ENCODE data around the gene FHOD3.

Gene FHOD3

GRCh38 chr18:36442717-36443116, 145.2 kb downstream of the FHOD3 start:
- H3K27me3 ChIP-seq (ENCODE audit: control insufficient read depth in 1 of 2, insufficient read depth in 2 of 2, low read length in 2 of 2): no peaks in the 10 kb centered on the region
- no peaks in the 10 kb centered on the region for H3K9me3 ChIP-seq (ENCODE audit: low read length)
- no peak overlapping the region for H3K27ac ChIP-seq (ENCODE audit: low read depth, low read length)
- peaks cover 14% of the 10 kb centered on the region for H3K4me1 ChIP-seq (ENCODE audit: insufficient read depth, low read length)
- H3K36me3 ChIP-seq (ENCODE audit: insufficient read depth, low read length): no peaks in the 10 kb centered on the region
- no peak overlapping the region for H3K4me3 ChIP-seq (ENCODE audit: low read depth in 1 of 2, low read length in 2 of 2)
- H3K9ac ChIP-seq (ENCODE audit: low read length): no peak overlapping the region

DNA sequence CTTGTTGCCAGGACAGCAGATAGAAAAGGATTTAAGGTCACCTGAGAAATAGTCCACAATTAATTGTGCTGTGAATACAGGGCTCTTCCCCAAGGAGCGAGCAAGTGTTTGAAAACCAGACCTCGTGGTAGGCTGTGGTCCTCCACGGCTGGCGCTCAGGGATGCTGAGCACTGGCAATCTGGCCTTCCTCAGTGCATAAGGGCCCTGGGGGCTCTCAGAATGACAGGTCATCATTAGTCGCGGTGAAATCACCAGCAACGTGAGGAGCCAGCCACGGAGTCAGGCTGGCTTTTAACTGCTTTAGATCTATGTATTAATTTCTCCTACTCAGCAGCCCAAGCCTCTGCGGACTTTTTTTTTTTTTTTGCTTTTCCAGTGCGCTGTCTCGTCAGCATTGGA, 148.5 kb downstream of the FHOD3 start:
- H3K9ac ChIP-seq (ENCODE audit: low read length): no peak overlapping the region
- no peak overlapping the region for H3K27ac ChIP-seq (ENCODE audit: low read depth, low read length)
- no peaks in the 10 kb centered on the region for H3K9me3 ChIP-seq (ENCODE audit: low read length)
- no peaks in the 10 kb centered on the region for H3K36me3 ChIP-seq (ENCODE audit: insufficient read depth, low read length)
- no peak overlapping the region for H3K4me3 ChIP-seq (ENCODE audit: low read depth in 1 of 2, low read length in 2 of 2)
- H3K4me1 ChIP-seq (ENCODE audit: insufficient read depth, low read length): peaks cover 7% of the 10 kb centered on the region
- no peaks in the 10 kb centered on the region for H3K27me3 ChIP-seq (ENCODE audit: control insufficient read depth in 1 of 2, insufficient read depth in 2 of 2, low read length in 2 of 2)

GRCh38 chr18:36448384-36449290, 151.1 kb downstream of the FHOD3 start:
- Histone ChIP-seq H3K4me1 (ENCODE audit: insufficient read depth, low read length) (no peaks in the 10 kb centered on the region), H3K36me3 (ENCODE audit: insufficient read depth, low read length) (no peaks in the 10 kb centered on the region), H3K4me3 (ENCODE audit: low read depth in 1 of 2, low read length in 2 of 2) (no peak overlapping the region), H3K9me3 (ENCODE audit: low read length) (no peaks in the 10 kb centered on the region), H3K27me3 (ENCODE audit: control insufficient read depth in 1 of 2, insufficient read depth in 2 of 2, low read length in 2 of 2) (no peaks in the 10 kb centered on the region), H3K9ac (ENCODE audit: low read length) (no peak overlapping the region), H3K27ac (ENCODE audit: low read depth, low read length) (no peak overlapping the region)

GRCh38 chr18:36449451-36449850, 151.9 kb downstream of the FHOD3 start:
- no peak overlapping the region for H3K27ac ChIP-seq (ENCODE audit: low read depth, low read length)

DNA sequence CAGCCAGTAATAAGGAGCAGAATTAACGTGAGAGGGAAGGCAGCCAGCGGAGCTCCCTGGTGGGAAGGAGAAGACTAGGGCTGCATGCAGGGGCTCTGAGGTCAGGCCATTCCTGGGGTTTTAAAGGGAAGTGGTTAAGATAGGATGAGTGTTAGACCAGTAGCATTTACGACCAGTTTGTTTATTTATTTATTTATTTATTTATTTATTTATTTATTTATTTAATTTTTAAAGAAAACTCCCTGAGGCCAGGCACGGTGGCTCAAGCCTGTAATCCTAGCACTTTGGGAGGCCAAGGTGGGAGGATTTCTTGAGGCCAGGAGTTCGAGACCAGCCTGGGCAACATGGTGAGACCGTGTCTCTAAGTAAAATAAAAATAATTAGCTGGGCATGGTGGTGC, 152.8 kb downstream of the FHOD3 start:
- no peak overlapping the region for H3K27ac ChIP-seq (ENCODE audit: low read depth, low read length)
- H3K9ac ChIP-seq (ENCODE audit: low read length): no peak overlapping the region
- no peaks in the 10 kb centered on the region for H3K9me3 ChIP-seq (ENCODE audit: low read length)
- H3K4me3 ChIP-seq (ENCODE audit: low read depth in 1 of 2, low read length in 2 of 2): no peak overlapping the region
- no peaks in the 10 kb centered on the region for H3K4me1 ChIP-seq (ENCODE audit: insufficient read depth, low read length)
- no peaks in the 10 kb centered on the region for H3K27me3 ChIP-seq (ENCODE audit: control insufficient read depth in 1 of 2, insufficient read depth in 2 of 2, low read length in 2 of 2)
- H3K36me3 ChIP-seq (ENCODE audit: insufficient read depth, low read length): no peaks in the 10 kb centered on the region

More at GRCh38 chr18:36449451-36449850, 151.9 kb downstream of the FHOD3 start:
- no peaks in the 10 kb centered on the region for H3K9me3 ChIP-seq (ENCODE audit: low read length)
- no peaks in the 10 kb centered on the region for H3K4me1 ChIP-seq (ENCODE audit: insufficient read depth, low read length)
- H3K4me3 ChIP-seq (ENCODE audit: low read depth in 1 of 2, low read length in 2 of 2): no peak overlapping the region
- no peaks in the 10 kb centered on the region for H3K36me3 ChIP-seq (ENCODE audit: insufficient read depth, low read length)
- no peak overlapping the region for H3K9ac ChIP-seq (ENCODE audit: low read length)
- H3K27me3 ChIP-seq (ENCODE audit: control insufficient read depth in 1 of 2, insufficient read depth in 2 of 2, low read length in 2 of 2): no peaks in the 10 kb centered on the region

GRCh38 chr18:36451454-36452251, 154.1 kb downstream of the FHOD3 start:
- Histone ChIP-seq H3K27me3 (ENCODE audit: control insufficient read depth in 1 of 2, insufficient read depth in 2 of 2, low read length in 2 of 2) (no peaks in the 10 kb centered on the region), H3K27ac (ENCODE audit: low read depth, low read length) (no peak overlapping the region), H3K4me1 (ENCODE audit: insufficient read depth, low read length) (no peaks in the 10 kb centered on the region), H3K4me3 (ENCODE audit: low read depth in 1 of 2, low read length in 2 of 2) (no peak overlapping the region), H3K36me3 (ENCODE audit: insufficient read depth, low read length) (no peaks in the 10 kb centered on the region), H3K9me3 (ENCODE audit: low read length) (no peaks in the 10 kb centered on the region), H3K9ac (ENCODE audit: low read length) (no peak overlapping the region)

- no peaks in the 10 kb centered on the region for H3K4me1 ChIP-seq (ENCODE audit: insufficient read depth, low read length)
- H3K27me3 ChIP-seq (ENCODE audit: control insufficient read depth in 1 of 2, insufficient read depth in 2 of 2, low read length in 2 of 2): no peaks in the 10 kb centered on the region
- no peak overlapping the region for H3K9ac ChIP-seq (ENCODE audit: low read length)
- no peaks in the 10 kb centered on the region for H3K9me3 ChIP-seq (ENCODE audit: low read length)
- H3K27ac ChIP-seq (ENCODE audit: low read depth, low read length): no peak overlapping the region
- no peak overlapping the region for H3K4me3 ChIP-seq (ENCODE audit: low read depth in 1 of 2, low read length in 2 of 2)
- no peaks in the 10 kb centered on the region for H3K36me3 ChIP-seq (ENCODE audit: insufficient read depth, low read length)
Measured at GRCh38 chr18:36454245-36454644, 156.7 kb downstream of the FHOD3 start.

DNA sequence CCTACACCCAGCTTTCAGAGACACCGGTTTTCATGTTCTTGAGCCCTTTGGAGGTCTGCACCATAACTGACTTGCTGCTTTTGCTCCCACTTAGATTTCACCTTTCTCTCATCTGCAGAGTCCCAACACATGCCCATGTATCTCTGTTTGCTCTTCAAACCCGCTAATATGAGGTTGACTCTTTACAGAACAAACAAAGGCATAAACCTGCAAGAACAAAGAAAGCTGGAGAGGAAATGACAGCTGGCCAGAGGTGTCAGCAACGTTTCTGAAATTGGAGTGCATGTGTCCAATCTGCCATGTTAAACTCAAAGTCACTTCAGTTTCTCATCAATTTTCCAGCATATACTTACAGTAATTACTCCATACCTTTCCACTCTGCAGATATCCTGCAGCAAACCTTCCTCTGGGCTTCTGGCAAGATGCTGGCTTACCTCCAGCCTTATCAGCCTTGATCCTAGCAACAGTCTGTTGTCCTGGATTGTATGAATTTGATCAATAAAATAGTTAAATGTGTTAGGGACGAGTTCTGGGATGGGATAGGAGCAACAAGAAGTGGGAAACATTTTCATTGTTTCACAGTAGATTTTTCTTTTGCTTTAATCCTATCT, 157.4 kb downstream of the FHOD3 start:
- H3K27me3 ChIP-seq (ENCODE audit: control insufficient read depth in 1 of 2, insufficient read depth in 2 of 2, low read length in 2 of 2): no peaks in the 10 kb centered on the region
- no peak overlapping the region for H3K9ac ChIP-seq (ENCODE audit: low read length)
- no peak overlapping the region for H3K27ac ChIP-seq (ENCODE audit: low read depth, low read length)
- H3K4me3 ChIP-seq (ENCODE audit: low read depth in 1 of 2, low read length in 2 of 2): no peak overlapping the region
- no peaks in the 10 kb centered on the region for H3K36me3 ChIP-seq (ENCODE audit: insufficient read depth, low read length)
- H3K4me1 ChIP-seq (ENCODE audit: insufficient read depth, low read length): no peaks in the 10 kb centered on the region
- H3K9me3 ChIP-seq (ENCODE audit: low read length): no peaks in the 10 kb centered on the region

DNA sequence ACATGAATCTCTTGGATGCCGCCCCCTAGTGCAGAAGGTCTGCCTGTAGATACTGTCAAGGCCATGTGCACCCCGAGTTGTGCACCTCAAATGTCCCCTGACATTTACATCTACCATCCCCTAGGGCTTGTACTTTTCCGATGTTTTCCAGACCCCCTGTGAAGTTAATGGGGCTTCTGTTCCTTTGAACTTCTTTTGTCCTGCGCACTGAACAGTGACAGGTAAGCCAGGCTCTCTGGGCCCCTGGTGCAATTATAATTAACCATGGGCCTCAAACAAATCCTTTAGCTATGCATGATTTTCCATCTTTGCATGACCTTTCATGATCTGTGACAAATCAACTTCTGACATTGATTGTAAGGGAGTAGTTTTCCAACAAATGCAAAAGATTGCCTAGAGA, 158.4 kb downstream of the FHOD3 start:
- Histone ChIP-seq H3K9me3 (ENCODE audit: low read length) (no peaks in the 10 kb centered on the region), H3K4me3 (ENCODE audit: low read depth in 1 of 2, low read length in 2 of 2) (no peak overlapping the region), H3K9ac (ENCODE audit: low read length) (no peak overlapping the region), H3K27ac (ENCODE audit: low read depth, low read length) (no peak overlapping the region), H3K36me3 (ENCODE audit: insufficient read depth, low read length) (no peaks in the 10 kb centered on the region), H3K27me3 (ENCODE audit: control insufficient read depth in 1 of 2, insufficient read depth in 2 of 2, low read length in 2 of 2) (no peaks in the 10 kb centered on the region), H3K4me1 (ENCODE audit: insufficient read depth, low read length) (no peaks in the 10 kb centered on the region)

- H3K9me3 ChIP-seq (ENCODE audit: low read length): no peaks in the 10 kb centered on the region
- H3K27ac ChIP-seq (ENCODE audit: low read depth, low read length): no peak overlapping the region
- no peaks in the 10 kb centered on the region for H3K36me3 ChIP-seq (ENCODE audit: insufficient read depth, low read length)
- H3K4me3 ChIP-seq (ENCODE audit: low read depth in 1 of 2, low read length in 2 of 2): no peak overlapping the region
- no peak overlapping the region for H3K9ac ChIP-seq (ENCODE audit: low read length)
- no peaks in the 10 kb centered on the region for H3K27me3 ChIP-seq (ENCODE audit: control insufficient read depth in 1 of 2, insufficient read depth in 2 of 2, low read length in 2 of 2)
- no peaks in the 10 kb centered on the region for H3K4me1 ChIP-seq (ENCODE audit: insufficient read depth, low read length)
Measured at GRCh38 chr18:36456622-36457021, 159.1 kb downstream of the FHOD3 start.

- Histone ChIP-seq H3K9me3 (ENCODE audit: low read length) (no peaks in the 10 kb centered on the region), H3K36me3 (ENCODE audit: insufficient read depth, low read length) (no peaks in the 10 kb centered on the region), H3K27ac (ENCODE audit: low read depth, low read length) (no peak overlapping the region), H3K4me1 (ENCODE audit: insufficient read depth, low read length) (no peaks in the 10 kb centered on the region), H3K27me3 (ENCODE audit: control insufficient read depth in 1 of 2, insufficient read depth in 2 of 2, low read length in 2 of 2) (no peaks in the 10 kb centered on the region), H3K9ac (ENCODE audit: low read length) (no peak overlapping the region), H3K4me3 (ENCODE audit: low read depth in 1 of 2, low read length in 2 of 2) (no peak overlapping the region)
Measured at GRCh38 chr18:36457683-36458082, 160.2 kb downstream of the FHOD3 start.

Data from muscle layer of colon (tissue), 2 donors.